ENCODE measurements around the gene SPATA9. TPM values are rescaled to one million over a fixed set of nuclear protein-coding genes. Genes with fewer than 3 reads are reported as not detected.
"Not testable (repeated sequence)": the region's sequence is repeated elsewhere in the genome, so short reads cannot be mapped to it uniquely, and the experiment has no call there.

The SPATA9 gene
- total RNA-seq, 4 donors from 2014 or later, result 0.84 to 2.4 (median 1.4) TPM

GRCh38 chr5:95641741-95642220 is 41.0 kb downstream of the SPATA9 start:
- DNase-seq (ENCODE audit: low spot score), result no peak
- TF ChIP-seq CTCF (IDR thresholded peaks at IDR 0.05), result no peak
- no peak for ATAC-seq (ENCODE audit: low FRiP score)

DNA sequence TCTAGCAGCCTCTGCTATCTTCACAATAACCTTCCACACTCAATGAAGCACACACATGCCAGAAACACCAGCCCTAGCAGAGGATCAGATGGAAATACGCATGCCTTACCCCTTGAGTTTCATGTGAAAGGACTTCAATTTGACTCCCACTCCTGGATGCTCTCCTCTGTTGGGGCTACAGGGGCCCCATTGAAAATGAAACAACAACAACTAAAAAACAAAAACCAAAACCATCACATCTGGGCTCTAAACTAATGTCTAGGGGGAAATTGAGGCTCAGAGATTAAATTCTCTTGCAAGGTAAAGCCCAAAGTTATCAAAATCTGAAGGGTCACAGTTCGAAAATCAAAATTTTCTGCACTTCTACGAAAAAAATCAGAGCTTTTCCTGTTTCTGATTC is 44.2 kb downstream of the SPATA9 start:
- TF ChIP-seq CTCF (IDR thresholded peaks at IDR 0.05), result no peak
- ATAC-seq (ENCODE audit: low FRiP score) (no peak), DNase-seq (ENCODE audit: low spot score) (no peak)

- no peak for ATAC-seq (ENCODE audit: low FRiP score)
- DNase-seq (ENCODE audit: low spot score), result no peak
These were observed 48.7 kb downstream of the SPATA9 start for GRCh38 chr5:95634081-95634480.

GRCh38 chr5:95633671-95634070 is 49.1 kb downstream of the SPATA9 start:
- DNase-seq (ENCODE audit: low spot score) (no peak), ATAC-seq (ENCODE audit: low FRiP score) (no peak)
- no peak for TF ChIP-seq CTCF (IDR thresholded peaks at IDR 0.05)

More at GRCh38 chr5:95634081-95634480, 48.7 kb downstream of the SPATA9 start:
- TF ChIP-seq CTCF (IDR thresholded peaks at IDR 0.05), result no peak

DNA sequence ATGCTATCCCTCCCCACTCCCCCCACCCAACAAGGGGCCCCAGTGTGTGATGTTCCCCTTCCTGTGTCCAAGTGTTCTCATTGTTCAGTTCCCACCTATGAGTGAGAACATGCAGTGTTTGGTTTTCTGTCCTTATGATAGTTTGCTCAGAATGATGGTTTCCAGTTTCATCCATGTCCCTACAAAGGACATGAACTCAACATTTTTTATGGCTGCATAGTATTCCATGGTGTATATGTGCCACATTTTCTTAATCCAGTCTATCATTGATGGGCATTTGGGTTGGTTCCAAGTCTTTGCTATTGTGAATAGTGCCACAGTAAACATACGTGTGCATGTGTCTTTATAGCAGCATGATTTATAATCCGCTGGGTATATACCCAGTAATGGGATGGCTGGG is 49.8 kb downstream of the SPATA9 start:
- DNase-seq (ENCODE audit: low spot score); ATAC-seq (ENCODE audit: low FRiP score): not testable (repeated sequence)

GRCh38 chr5:95631991-95632675 is 50.7 kb downstream of the SPATA9 start:
- TF ChIP-seq CTCF (IDR thresholded peaks at IDR 0.05), result no peak
- no peak for DNase-seq (ENCODE audit: low spot score)

GRCh38 chr5:95631255-95631958 is 51.4 kb downstream of the SPATA9 start:
- DNase-seq (ENCODE audit: low spot score) (no peak), ATAC-seq (ENCODE audit: low FRiP score) (no peak)
- no peak for TF ChIP-seq CTCF (IDR thresholded peaks at IDR 0.05)

More at GRCh38 chr5:95631991-95632675, 50.7 kb downstream of the SPATA9 start:
- ATAC-seq (ENCODE audit: low FRiP score), result no peak
